ENCODE data around the gene DDX17.

DDX17 gene

DNA sequence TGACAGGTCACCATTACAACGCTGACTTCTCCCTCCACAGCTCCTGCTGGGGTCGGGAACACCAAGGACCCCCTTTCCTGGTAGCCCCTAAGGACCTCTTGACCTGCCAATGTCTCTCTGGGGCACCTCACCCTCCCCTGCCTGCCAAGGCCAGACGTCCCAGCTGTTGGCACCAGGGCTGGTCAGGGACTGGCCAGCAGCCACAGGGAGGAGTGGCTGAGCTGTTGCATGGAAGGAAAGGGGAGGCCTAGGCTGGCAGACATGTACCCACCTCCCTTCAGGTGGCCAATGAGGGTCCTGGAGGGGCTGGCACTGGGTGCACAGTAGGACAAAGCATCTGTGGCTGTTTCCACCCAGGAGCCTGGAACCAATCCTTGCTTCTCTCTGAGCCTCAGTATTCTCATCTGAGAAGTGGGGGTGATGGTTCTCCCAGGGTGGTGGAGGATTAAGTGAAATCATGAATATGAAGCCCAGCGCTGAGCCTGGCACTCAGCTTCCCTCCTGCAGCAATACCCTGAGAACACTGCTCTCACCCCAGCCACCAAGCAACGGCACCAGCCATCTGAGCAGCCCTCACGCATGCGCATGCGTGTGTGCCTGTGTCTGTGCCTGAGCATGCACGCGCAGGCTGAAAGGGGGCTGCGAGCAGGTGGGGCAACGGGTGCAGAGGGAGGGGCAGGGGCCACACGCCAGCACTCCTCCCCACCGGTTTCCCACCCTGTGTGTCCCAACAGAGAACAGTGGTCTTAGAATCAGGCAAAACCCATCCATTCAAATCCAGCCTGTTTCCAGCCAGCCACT is 57.0 kb downstream of the DDX17 start:
- DNase-seq, result no peak

GRCh38 chr22:38446018-38446601 is 60.0 kb downstream of the DDX17 start:
- no peak for DNase-seq

DNA sequence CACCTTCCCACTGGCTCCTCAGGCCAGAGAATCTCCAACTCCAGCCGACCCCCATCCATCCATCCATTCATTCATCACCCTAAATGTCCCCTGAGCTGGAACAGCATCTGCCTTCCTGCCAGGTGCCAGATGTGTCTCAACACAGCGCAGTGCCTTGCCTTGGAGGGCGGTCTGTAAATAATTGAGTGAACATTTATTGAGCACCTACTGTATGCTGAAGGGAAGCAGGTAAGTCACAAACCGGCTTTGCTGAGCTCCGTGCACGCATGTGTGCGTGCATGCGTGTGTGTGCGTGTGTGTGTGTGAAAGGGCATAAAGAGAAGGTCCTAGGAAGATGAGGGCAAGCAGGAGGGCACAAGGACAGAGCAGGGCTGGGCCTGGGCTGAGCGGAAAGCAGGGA is 61.3 kb downstream of the DDX17 start:
- no peak for DNase-seq

DNA sequence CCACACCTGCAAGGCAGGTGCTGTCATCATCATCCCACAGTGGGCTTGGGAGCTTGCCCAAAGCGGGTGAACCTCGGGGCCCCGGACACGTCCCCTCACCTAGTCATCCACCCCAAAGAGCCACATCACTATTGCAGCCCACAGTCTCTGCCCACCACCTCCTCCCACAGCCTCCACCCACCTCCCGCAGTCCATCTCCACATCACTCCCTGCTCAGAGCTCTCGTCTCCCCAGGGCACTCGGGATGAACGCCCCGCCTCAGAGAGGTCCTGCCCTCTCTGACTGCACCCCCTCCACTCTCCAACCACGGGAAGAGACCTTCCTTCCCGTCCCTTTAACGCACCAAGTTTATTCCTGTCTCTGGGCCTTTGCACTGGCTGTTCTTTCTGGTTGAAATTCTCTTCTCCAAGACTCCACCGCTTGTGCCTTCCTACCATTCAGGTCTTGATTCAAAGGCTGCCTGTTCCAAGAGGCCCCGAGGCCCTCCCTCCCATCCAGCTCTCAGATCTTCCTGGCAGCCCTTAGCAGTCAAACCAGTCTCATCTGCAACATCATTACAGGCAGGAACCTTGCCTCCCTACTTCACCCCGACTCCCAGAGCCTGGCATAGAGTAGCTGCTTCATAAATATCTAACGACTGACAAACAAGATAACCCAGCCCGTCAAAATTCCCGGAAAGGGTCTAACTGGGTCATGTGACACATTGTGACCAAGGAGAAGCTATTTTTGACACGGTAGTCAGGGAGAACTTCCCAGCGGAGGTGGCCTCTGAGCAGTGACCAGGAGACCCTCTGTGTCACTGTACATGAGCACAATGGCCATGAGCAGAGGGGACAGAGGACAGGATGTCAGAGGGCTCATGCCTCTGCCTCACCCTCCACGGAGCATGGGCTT is 62.2 kb downstream of the DDX17 start:
- DNase-seq, result no peak

DNA sequence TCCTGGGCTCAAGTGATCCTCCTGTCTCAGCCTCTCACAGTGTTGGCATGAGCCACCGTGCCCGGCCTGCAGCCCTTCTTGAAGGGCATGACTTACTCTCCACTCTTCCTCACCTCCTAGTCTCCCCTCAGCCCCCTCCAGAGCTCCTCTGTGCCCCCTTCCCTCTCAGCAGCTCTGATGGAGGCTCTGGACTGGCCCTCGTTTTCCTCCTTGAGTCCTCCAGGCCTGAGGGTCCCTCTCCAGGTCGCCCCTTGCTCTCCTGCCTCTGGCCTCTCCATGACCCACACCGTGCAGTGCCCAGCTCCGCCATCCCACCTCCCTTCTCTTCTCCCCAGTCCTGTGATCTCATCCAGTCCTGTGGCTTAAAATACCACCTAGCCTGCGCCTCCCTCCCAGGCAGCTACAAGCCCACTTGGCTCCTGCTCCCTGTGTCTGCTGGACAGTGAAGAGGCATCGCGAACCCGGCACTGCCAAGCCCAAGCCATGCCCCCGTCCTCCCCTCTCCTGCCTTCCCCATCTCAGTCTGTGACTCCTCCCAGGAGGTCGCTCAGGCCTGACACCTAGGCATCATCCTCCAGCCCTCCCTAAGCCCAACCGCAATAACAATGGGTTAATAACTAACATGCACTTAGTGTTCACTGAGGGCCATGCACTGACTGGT is 63.0 kb downstream of the DDX17 start:
- no peak for DNase-seq

DNA sequence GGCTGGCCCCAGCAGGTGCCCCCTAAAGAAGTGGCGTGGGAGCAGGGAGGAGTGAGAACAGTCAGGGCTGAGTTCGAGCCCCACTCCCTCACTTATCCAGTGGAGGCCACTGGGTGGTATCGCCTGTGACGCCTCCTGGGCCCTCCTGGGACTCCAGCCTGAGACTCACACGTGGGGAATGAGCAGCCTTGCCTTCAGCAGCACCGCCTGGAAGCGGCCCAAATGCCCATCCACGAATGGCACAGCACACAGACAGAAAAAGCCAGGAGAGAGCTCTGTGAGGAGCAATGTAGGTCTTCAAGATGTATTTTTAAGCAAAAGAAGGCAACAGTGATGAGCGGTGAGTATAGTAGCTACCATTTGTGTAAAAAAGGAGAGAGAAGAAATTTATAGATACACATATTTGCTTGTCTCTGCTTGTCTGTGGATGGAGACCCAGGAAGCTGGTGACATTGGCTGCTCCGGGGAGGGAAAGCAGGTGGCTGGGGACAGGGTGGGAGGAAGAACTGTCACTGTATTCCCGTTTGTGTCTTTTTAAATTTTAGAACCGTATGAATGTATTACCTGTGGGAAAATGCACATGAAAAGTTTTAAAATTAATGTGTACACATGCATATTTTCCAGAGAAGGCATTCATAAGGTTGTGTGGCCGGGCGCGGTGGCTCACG is 64.4 kb downstream of the DDX17 start:
- no peak for DNase-seq

DNA sequence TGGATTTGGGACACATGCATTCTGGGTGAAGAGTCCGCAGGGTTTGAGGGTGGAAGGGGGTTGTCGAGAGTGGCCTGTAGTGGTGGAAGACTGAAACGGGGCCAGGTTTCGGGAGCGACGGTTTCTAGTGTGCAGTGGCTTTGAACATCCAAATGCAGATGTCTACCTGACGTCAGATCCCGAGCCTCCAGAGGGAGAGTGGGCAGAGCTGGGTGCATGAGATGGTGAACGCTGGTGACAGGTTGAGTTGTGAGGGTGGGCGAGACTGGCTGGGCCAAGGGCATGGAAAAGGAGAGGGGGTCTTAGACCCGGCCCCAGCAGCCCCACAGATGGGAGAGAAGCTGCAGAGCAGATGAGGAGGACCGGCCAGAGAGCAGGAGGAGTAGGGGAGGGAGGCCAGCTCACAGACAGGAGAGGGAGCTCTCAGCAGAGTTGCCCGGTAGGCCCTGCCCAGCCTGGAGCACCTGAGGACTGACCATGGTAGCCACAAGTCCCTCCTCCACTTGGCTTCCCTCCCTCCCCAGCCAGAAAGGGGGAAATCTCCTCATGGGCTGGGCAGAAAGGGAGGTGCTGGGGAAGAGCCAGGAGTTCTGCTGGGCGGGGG is 65.3 kb downstream of the DDX17 start:
- DNase-seq, result no peak

GRCh38 chr22:38437416-38437815 is 68.7 kb downstream of the DDX17 start:
- no peak for DNase-seq

- DNase-seq, result no peak
Observed at GRCh38 chr22:38436629-38437395, 69.3 kb downstream of the DDX17 start.

- DNase-seq, result no peak
Observed at GRCh38 chr22:38435965-38436364, 70.1 kb downstream of the DDX17 start.

DNA sequence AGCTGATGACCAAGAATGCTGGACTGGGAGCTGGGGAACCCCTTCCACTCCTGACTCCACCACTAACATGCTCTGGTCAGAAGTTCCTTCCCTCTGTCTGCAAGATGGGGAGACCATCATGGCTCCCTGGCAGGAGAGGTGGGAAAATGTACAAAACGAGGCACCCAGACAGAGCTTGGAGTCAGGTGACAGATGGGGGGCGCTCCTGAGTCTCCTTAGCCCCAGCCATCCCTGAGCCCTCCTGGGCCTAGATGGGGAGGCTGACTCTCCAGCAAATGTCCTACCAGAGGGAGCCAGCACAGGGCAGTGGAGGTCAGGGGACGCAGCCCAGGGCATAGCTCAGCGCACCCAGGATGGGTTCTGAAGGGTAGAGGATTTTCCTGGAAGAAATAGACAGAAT is 71.1 kb downstream of the DDX17 start:
- DNase-seq, result no peak

GRCh38 chr22:38433871-38434270 is 72.2 kb downstream of the DDX17 start:
- no peak for DNase-seq

Data from CD4-positive, alpha-beta T cell treated with Interleukin-1 beta for 1 hour (primary cell).